AG04449 (cell line): ENCODE results near the gene TMEM267.

Experiments used
- CTCF ChIA-PET: fragments of 350-600 bp; formaldehyde crosslinking; extraction: SDS; loops from one replicate; lab custom pipeline; 2021; ENCODE audit warnings: antibody characterized with exemption; lab: Yijun Ruan, JAX
- POLR2A ChIA-PET: fragments of 400-600, 350-600 bp; formaldehyde crosslinking; extraction: SDS; loops from one replicate; lab custom pipeline; 2020; ENCODE audit warnings: antibody characterized with exemption, inconsistent platforms; lab: Yijun Ruan, JAX
- DNase-seq: peaks from one replicate; pipeline ENCODE4 v3.0.0-alpha.2; 2010; ENCODE audit warnings: low read depth, low spot score
- H3K4me3 ChIP-seq: 2 replicates; pipeline ENCODE4 v1.5.1; 2011; ENCODE audit warnings: low read depth, mild to moderate bottlenecking, control low read depth, low read length
- CTCF ChIP-seq: IDR thresholded peaks from one replicate; pipeline ENCODE4 v1.5.1; 2011; ENCODE audit warnings: mild to moderate bottlenecking, moderate library complexity, low read length, control low read depth, inconsistent platforms; ENCODE audit not compliant: insufficient read depth; ENCODE audit errors: missing control alignments

The TMEM267 gene

GRCh38 chr5:43483298-43484105, at the start of gene TMEM267:
Gene TMEM267, minus strand, starts transcription at chr5:43483865. Its CDS starts 29,896 bp downstream, at chr5:43453969.
- no peak for TF ChIP-seq CTCF
- H3K4me3 ChIP-seq, result peak within 1 kb of the TSS; percentile 81
- DNase-seq, result peak; percentile 49
- ChIA-PET CTCF (interaction anchor here (0.7 to 3.9 kb wide), 31 partner anchors 9 to 363 kb away, joined by 3 to 27 read pairs (median 4); partner anchors contain the start of genes C5orf34, CCL28, HMGCS1 and ZNF131), POLR2A (interaction anchor here (0.6 to 1.7 kb wide), 8 partner anchors 8 to 363 kb away, joined by 3 to 15 read pairs (median 4); partner anchors contain the start of genes C5orf34 and ZNF131)

- ChIA-PET POLR2A (no interaction called here), CTCF (no interaction called here)
- no peak for DNase-seq
- H3K4me3 ChIP-seq, result no peak overlapping the region
- TF ChIP-seq CTCF, result no peak
These were observed 47.0 kb upstream of the TMEM267 start for GRCh38 chr5:43530648-43531047.

- POLR2A ChIA-PET, result no interaction called here
These were observed 40.0 kb upstream of the TMEM267 start for GRCh38 chr5:43523662-43524072.

GRCh38 chr5:43520615-43521014, 37.0 kb upstream of the TMEM267 start:
- no peak for DNase-seq
- no peak for TF ChIP-seq CTCF
- CTCF ChIA-PET, result no interaction called here
- no peak overlapping the region for H3K4me3 ChIP-seq
- POLR2A ChIA-PET, result no interaction called here

More at GRCh38 chr5:43523662-43524072, 40.0 kb upstream of the TMEM267 start:
- TF ChIP-seq CTCF, result no peak
- no peak overlapping the region for H3K4me3 ChIP-seq
- CTCF ChIA-PET, result interaction anchor here (1.1 to 1.2 kb wide), 2 partner anchors 40 to 108 kb away, joined by 3 to 4 read pairs; partner anchors contain the start of gene TMEM267
- no peak for DNase-seq

GRCh38 chr5:43515678-43516048, 32.0 kb upstream of the TMEM267 start:
- H3K4me3 ChIP-seq, result peak overlapping the region; percentile 80

More at GRCh38 chr5:43515678-43516048, 32.0 kb upstream of the TMEM267 start:
- TF ChIP-seq CTCF, result no peak
- ChIA-PET CTCF (no interaction called here), POLR2A (interaction anchor here (1.3 to 1.9 kb wide), 2 partner anchors 10 to 32 kb away, joined by 5 to 15 read pairs; partner anchors contain the start of gene TMEM267)
- DNase-seq, result no peak
